NCI-H2227 treated with DMSO at 0.1 percent for 48 hours (cell line): ENCODE measurements around the gene TMEM252.

Source experiments
- DNase-seq: peaks from one replicate; lab custom pipeline; 2025; lab: John Stamatoyannopoulos, UW

TMEM252 gene

DNA sequence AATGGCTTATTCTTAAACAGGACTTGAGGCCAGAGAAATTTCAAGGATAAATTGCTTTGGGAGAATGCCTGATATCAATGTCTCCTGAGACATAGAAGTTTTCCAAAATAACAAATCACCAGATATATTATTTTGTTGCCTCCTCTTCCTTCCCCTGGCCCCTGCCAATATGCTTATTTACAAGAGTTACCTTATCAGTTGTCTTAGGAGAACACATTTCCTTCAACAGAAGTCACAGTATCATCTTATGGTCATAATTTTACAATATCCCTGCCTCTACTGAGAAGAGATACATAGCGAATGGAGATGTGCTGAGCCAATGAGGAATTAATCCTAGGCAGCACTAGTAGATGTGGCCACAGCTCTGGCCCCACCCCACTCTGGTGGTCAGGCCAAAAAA, 43.1 kb downstream of the TMEM252 start:
- no peak for DNase-seq

DNA sequence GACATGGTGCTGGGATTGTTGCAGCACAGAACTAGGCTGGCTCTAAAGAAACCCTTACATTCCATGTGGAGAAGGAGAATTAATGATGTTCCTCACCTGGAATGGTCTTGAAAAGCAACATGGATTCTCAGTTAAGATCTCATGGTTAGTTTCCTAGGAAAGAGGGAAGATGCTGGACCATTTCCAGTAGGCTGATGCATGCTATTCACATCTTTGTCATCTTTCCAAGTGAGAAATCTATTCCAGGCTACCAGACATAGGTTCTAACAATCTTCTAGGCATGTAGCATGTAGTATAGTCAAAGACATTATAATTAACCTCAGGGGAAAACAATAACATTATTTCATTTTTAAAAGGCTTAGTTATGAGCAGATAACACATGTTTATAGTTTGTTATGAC, 44.3 kb downstream of the TMEM252 start:
- no peak for DNase-seq

DNA sequence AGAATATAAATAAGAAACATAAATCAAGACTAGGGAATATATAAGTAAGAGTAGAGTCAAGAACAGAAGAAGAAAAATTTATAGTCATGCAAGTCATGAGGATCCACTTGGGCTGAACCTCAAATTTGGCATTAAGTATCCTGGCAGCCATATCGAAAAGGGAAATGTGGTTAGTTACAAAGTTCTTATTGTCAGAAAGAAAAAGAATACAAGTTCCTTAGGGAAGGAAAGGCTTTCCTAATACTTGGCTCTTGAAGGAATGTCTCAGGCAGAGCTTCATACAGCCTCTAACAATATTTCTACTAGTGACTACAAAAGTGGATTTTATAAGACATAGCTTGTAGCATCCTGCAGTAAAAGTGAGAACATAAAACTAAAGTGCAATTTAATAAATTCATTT, 45.4 kb downstream of the TMEM252 start:
- DNase-seq, result no peak

DNA sequence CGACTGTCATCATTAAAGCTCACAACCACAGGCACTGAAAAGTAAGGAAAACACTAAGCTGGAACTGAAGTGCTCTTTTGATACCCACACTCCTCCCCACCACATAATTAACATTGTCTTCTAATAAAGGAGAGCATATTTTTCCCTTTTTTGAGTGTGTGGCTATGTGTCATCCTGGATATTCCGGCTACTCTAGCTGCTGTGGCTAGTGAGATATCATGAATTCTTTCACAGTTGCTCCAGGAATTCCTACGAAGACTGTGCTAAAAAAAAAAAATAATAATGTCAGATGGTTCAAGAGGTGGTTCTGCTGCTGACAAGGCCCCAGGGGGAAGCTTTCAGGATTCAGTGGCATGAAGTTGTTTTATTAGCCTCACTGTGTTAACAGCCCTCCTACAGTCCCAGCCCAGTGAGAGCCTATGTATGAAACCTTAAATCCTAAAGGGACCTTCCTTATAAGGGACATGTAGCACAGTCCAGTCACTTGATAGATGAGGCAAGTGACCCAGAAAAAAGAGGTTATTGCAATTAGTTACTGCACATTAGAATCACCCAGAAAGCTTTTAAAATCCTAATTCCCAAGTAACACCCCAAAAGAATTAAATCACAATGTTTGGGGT, 46.6 kb downstream of the TMEM252 start:
- no peak for DNase-seq

DNA sequence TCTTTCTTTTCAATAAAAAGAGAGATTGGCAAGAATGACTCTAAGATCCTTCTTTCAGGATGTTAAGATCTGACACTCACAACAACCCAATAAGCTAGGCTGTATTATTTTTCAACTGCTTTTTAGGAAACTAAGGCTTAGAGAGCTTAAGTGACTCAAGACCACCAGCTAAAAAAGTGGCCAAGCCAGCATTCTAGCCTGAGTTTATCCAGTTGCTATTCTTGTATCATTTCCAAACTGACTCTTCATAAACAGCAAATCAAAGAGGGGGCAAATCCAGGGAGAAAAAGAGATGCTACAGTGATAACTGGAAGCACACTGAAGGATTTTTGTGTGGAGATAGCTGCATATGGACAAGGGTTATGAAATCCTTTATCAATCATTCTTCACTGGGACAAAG, 47.1 kb downstream of the TMEM252 start:
- DNase-seq, result no peak

DNA sequence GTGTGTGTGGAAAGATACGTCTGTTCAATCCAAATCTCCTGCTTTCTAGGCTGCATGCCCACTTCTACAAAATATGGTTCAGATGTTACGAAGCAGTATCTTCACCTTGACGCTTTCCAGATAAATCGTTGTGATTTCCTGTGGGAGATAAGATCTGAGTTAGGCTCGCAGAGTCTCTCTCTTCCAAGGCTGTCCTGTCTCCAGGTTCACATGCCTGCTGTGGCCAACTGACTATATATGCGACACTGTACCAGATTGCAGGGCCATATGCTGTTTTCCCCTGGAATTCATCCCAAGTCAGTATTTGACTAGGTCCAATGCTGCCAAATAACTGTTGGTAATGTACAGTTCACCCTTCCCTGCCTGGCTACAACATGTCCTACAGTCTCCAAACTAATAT, 47.9 kb downstream of the TMEM252 start:
- no peak for DNase-seq

DNA sequence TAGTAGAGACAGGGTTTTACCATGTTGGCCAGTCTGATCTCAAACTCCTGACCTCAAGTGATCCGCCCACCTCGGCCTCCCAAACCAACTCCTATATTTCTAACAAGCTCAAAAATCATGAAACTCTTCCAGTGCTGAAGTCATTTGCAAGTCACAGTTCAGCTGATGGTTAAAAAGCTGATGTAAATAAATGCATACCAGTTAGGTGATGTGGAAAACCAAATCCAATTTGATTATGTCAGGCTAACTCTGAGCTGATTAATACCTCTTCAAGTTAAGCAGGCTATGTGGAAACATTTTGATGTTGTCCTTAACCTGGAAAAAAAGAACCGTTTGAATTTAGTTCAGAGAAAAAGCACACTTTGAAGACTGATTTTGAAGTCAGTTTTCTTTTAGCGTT, 51.0 kb downstream of the TMEM252 start:
- DNase-seq, result no peak

DNA sequence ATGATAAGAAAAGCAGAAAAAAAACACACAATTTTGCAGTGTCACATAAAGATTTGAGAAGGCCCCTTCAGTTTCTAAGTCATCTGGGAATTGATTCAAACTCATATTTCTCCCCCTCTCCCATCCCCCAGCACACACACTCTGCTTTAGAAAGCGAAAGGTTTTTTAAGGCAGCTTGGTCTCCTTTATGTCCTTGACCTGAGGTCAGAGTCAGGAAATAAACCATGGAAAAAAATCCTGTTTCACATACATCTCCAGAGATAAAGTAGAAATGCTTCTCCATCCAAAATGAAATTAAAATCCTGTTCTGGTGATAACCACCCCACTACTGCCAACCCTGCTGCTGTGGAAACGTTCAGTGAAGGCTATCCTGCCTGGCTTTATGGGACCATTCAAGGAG, 52.6 kb downstream of the TMEM252 start:
- no peak for DNase-seq
